Heart left ventricle (tissue), 16 donors: ENCODE measurements around the gene BUB3. TPM values are rescaled to one million over a fixed set of nuclear protein-coding genes. Genes with fewer than 3 reads are reported as not detected.

Experiments used
- ATAC-seq, 4 donors: fragments of 200-7000 bp; cut with Tn5 transposase; one replicate each; pipeline ENCODE4 v1.9.1; 2020 to 2022; ENCODE audit warnings: moderate library complexity in 4 of 4, mild to moderate bottlenecking in 3 of 4, moderate number of reproducible peaks in 1 of 4
- DNase-seq, 5 donors: peaks; one replicate each; pipeline ENCODE4 v3.0.0-alpha.2; 2020
- H3K27ac ChIP-seq, 12 donors: fragments of 200-600 bp; sonication (generic) in 4 of 12; one replicate each; pipeline versions ENCODE4 v1.5.0 to v1.8.0; 2016 to 2022; ENCODE audit warnings: mild to moderate bottlenecking in 2 of 12
- H3K27me3 ChIP-seq, 9 donors: fragments of 200-600 bp; sonication (generic) in 2 of 9; one replicate each; pipeline versions ENCODE4 v1.5.1 to v1.8.0; 2016 to 2022; ENCODE audit warnings: mild to moderate bottlenecking in 3 of 9
- H3K36me3 ChIP-seq, 9 donors: fragments of 200-600 bp; sonication (generic) in 2 of 9; one replicate each; pipeline versions ENCODE4 v1.5.0 to v1.8.0; 2018 to 2022; ENCODE audit warnings: mild to moderate bottlenecking in 2 of 9
- H3K4me1 ChIP-seq, 12 donors: fragments of 200-600 bp; sonication (generic) in 4 of 12; one replicate each; pipeline versions ENCODE4 v1.5.0 to v1.8.0; 2016 to 2022; ENCODE audit warnings: mild to moderate bottlenecking in 3 of 12
- H3K4me3 ChIP-seq, 12 donors: fragments of 200-600 bp; sonication (generic) in 4 of 12; one replicate each; pipeline versions ENCODE4 v1.5.0 to v1.8.0; 2017 to 2022; ENCODE audit warnings: mild to moderate bottlenecking in 9 of 12, moderate library complexity in 4 of 12
- H3K9me3 ChIP-seq, 12 donors: fragments of 200-600 bp; sonication (generic) in 4 of 12; one replicate each; pipeline versions ENCODE4 v1.5.0 to v1.8.0; 2016 to 2022; ENCODE audit warnings: mild to moderate bottlenecking in 1 of 12
- POLR2A ChIP-seq, 2 donors: fragments of 450-650 bp; IDR thresholded peaks; one replicate each; pipeline ENCODE4 v1.6.1; 2017; ENCODE audit warnings: antibody characterized with exemption in 2 of 2, mild to moderate bottlenecking in 2 of 2, moderate library complexity in 2 of 2
- WGBS, 4 donors: extraction: QIAGEN DNeasy Blood & Tissue Kit in 2 of 4; methylation state at CpG; one replicate each; pipeline versions ENCODE4 v1.1.5 to v1.1.7; 2013 to 2018; 5-methylcytosine and 5-hydroxymethylcytosine counted together
- intact Hi-C, 10 donors: fragments of 100-400 bp; cut with DNase I; formaldehyde crosslinking; loops; one replicate each; pipeline versions ENCODE4 v1.11.1 to v1.14.2; 2022
- polyA plus RNA-seq, 2 donors: library from polyadenylated mRNA; stranded (reverse); fragments of 200-250 nt; gene quantifications; one replicate each; pipeline ENCODE4 v1.2.3, GENCODE V29; 2013
- total RNA-seq, 9 donors: library from RNA; depleted of rRNA in 2 of 9; stranded (reverse); fragments of >200 nt in 2 of 9; fragmentation: NEBNext Ultra II Directional in 3 of 9; extraction: Animal tissue kit (Norgen Biotek cat#: 25700) in 3 of 9; gene quantifications; one replicate each; pipeline versions ENCODE4 v1.1.0 to v1.2.4, GENCODE V29; 2016 to 2023
- TF ChIP-seq, protein P1 (sequence below), 12 donors: fragments of 200-600 bp; sonication (generic) in 4 of 12; IDR thresholded peaks; one replicate each; pipeline versions ENCODE4 v1.5.0 to v1.8.0; 2018 to 2022; ENCODE audit warnings: antibody characterized with exemption in 12 of 12, mild to moderate bottlenecking in 5 of 12
- donor health status: ischemic (EF 13 %, LVEDD 7.1; RV severe dilation, severe dysfunction).
- donor health status: healthy with polysubstance abuse.
- donor health status: DM: no; HTN: yes; CAD: no.
- donor health status: DM: no; HTN: no; CAD: no.
- donor health status: ischemic (EF 25% LVEDD 6.9; RV normal size, moderate dysfunction).
- donor health status: ischemic (EF 25% LVEDD 5.7; RV mildly dilated, moderate dysfunction).
- donor health status: healthy.
- donor health status: DM: yes; HTN: yes; CAD: no.
- donor health status: ischemic (EF 35%, LVEDD 5.7; RV mildly dilated, moderate dysfunction).
- donor health status: nonischemic (EF 11% LVEDD 7.7; RV severe dilation, severe dysfunction).
- donor health status: DM: yes; HTN: yes; CAD: no.
- donor health status: PGD.
- donor health status: ischemic (EF 29% LVEDD 5.4; RV normal size, mild dysfunction).
- donor health status: nonischemic (EF 23%, LVEDD 6.1; RV moderate dilation, normal function).

BUB3 gene
- total and polyA plus RNA-seq, 11 donors = 15.1 to 62.4 (median 38.7) TPM

DNA sequence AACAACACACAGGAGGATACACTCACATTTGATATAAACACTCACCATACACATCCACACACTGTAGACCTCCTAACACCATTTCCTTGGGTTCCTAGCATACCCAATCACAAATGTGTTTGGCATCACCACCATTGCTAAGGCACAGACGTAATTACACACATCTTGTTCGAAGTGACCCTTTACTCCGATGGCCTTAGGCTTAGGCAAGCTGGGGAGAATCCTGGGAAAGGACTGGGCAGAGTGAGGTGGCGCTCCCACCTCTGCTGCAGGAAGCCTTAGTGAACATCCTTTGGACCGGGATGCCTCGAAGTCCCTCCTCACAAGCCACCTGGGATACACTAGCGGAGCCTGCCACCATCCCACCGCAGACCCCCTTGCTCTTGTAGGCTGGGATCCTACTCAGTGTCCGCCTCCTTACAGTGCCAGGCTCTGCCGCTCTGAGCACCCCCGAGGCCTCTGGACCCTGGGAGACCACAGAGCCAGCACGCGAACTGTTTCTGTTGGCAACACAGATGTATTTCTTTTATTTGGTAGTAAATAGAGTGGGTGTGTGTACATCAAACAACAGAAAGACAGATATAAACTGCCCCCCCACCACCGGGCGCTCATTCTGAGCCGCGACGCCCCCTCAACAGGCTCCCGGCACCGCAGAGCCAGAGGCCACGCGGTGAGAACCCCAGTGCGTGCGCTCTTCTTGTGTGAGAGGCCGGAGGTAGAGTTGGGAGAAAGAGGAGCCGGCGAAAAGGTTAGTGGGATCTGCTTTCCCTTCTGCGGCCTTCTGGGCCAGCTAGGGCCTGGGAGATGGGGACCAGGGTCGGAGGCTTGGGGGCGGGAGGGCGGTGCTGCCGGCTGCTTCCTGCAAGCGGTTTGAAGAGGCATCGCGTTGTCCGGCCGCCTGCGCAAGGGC is 12.2 kb upstream of the BUB3 start:
- Histone ChIP-seq H3K4me1 (peaks cover 0 to 39% (median 15%) of the 10 kb centered on the region in 12 donors), H3K4me3 (peak overlapping the region in 2 of 12 donors; percentile 8 to 10), H3K27ac (no peak overlapping the region), H3K36me3 (no peaks in the 10 kb centered on the region), H3K27me3 (peaks cover 83 to 100% (median 100%) of the 10 kb centered on the region in 9 donors), H3K9me3 (no peaks in the 10 kb centered on the region)
- WGBS, 4 donors = 5 to 10% (median 6%) methylated on average over 13 to 38 of the region's 38 CpGs
- TF ChIP-seq, protein P1, sequence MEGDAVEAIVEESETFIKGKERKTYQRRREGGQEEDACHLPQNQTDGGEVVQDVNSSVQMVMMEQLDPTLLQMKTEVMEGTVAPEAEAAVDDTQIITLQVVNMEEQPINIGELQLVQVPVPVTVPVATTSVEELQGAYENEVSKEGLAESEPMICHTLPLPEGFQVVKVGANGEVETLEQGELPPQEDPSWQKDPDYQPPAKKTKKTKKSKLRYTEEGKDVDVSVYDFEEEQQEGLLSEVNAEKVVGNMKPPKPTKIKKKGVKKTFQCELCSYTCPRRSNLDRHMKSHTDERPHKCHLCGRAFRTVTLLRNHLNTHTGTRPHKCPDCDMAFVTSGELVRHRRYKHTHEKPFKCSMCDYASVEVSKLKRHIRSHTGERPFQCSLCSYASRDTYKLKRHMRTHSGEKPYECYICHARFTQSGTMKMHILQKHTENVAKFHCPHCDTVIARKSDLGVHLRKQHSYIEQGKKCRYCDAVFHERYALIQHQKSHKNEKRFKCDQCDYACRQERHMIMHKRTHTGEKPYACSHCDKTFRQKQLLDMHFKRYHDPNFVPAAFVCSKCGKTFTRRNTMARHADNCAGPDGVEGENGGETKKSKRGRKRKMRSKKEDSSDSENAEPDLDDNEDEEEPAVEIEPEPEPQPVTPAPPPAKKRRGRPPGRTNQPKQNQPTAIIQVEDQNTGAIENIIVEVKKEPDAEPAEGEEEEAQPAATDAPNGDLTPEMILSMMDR (IDR thresholded peaks at IDR 0.05) = no peak
- TF ChIP-seq POLR2A (IDR thresholded peaks at IDR 0.05) = no peak
- intact Hi-C loops = no loop called here
- ATAC-seq (no peak), DNase-seq (no peak)

DNA sequence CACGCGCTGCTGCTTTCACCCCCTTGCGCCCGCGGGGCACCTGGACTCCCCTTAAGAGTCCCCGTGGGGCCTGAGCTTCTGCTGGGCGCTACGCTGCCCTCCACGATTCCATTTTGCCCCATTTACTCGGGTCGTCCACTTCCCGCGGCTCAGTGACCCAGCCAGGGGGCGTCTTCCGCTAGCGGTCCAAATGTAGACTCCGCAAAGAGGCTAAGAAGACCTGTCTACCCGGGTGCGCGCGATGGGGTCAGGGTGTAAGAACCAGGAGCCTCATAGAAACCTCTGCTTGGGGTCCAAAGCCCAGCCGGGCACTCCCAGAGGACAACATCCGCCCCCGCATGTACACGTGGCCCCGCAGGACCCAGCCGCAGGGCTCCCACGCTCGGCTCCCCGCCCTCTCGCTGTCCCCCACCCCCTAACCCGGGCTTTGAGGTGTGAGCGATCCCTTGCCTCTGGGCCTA is 11.5 kb upstream of the BUB3 start:
- Histone ChIP-seq H3K27me3 (peaks cover 83 to 100% (median 100%) of the 10 kb centered on the region in 9 donors), H3K4me1 (peaks cover 0 to 35% (median 9%) of the 10 kb centered on the region in 12 donors), H3K4me3 (peak overlapping the region in 2 of 12 donors; percentile 8 to 10), H3K27ac (no peak overlapping the region), H3K36me3 (no peaks in the 10 kb centered on the region), H3K9me3 (no peaks in the 10 kb centered on the region)
- TF ChIP-seq, protein P1 (IDR thresholded peaks at IDR 0.05) = no peak
- no peak for TF ChIP-seq POLR2A (IDR thresholded peaks at IDR 0.05)
- no peak for DNase-seq
- ATAC-seq = no peak
- intact Hi-C loops = no loop called here
- WGBS, 4 donors = 2 to 3% (median 3%) methylated on average over 22 to 33 of the region's 33 CpGs

DNA sequence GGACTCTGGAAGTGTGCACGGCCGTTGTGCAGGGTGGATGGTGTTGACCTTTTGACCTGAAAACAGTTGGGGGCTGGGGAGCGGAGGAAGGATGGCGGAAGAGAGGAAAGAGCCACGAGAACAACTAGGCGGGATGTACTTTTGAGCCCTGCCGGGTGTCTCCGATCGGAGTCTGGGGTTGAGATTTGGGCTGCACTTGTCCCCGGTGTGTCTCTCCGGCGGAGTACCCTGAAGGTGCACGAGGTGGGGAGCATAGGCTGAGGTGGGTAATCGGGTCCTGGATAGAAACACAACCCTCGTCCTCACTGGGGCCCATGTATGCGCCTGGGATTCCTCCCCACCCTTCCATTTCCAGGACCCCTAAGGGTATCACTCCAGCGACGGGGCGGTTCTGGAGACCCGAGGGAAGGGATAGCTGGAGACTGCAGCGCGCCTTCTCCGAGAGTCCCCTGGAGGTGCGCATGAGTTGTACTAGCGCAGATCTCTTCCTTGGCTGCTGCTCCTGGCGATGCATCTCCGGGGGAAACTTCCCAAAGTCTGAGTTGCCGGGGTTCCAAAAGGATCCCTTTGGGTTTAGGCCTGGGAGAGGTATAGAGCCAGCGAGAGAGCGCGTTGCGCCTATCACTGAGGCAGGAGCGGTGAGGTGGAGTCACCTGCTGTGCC is 10.9 kb upstream of the BUB3 start:
- Histone ChIP-seq H3K4me1 (peaks cover 0 to 40% (median 11%) of the 10 kb centered on the region in 12 donors), H3K4me3 (no peak overlapping the region), H3K27me3 (peaks cover 84 to 100% (median 100%) of the 10 kb centered on the region in 9 donors), H3K9me3 (no peaks in the 10 kb centered on the region), H3K27ac (no peak overlapping the region), H3K36me3 (no peaks in the 10 kb centered on the region)
- TF ChIP-seq, protein P1 (IDR thresholded peaks at IDR 0.05) = no peak
- TF ChIP-seq POLR2A (IDR thresholded peaks at IDR 0.05) = no peak
- ATAC-seq (no peak), DNase-seq (no peak)
- 1 to 4% (median 4%) methylated on average over 16 to 33 of the region's 33 CpGs for WGBS, 4 donors
- intact Hi-C loops = no loop called here

DNA sequence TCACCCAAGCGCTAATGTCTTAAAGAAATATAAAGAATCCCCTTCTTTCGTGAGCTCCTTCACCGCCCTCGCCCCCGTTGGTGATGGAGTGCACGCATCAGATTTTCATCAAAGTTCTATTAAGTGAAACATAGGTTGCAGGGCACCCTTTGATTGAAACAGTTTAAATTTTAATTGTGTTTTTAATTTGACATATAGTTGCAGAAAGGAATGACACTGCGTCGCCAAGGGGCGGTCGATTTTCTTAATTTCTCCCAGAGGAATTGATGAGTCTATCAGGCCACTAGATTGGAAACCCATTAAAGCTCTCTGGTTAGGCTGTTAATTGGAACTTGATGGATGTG is 10.4 kb upstream of the BUB3 start:
- 6 to 12% (median 7%) methylated on average over 10 of the region's 10 CpGs for WGBS, 4 donors
- H3K9me3 ChIP-seq = no peaks in the 10 kb centered on the region
- ATAC-seq (no peak), DNase-seq (no peak)
- TF ChIP-seq, protein P1 (IDR thresholded peaks at IDR 0.05) = no peak
- TF ChIP-seq POLR2A (IDR thresholded peaks at IDR 0.05) = no peak
- H3K4me1 ChIP-seq = peaks cover 0 to 45% (median 14%) of the 10 kb centered on the region in 12 donors
- no peak overlapping the region for H3K27ac ChIP-seq
- peaks cover 83 to 100% (median 100%) of the 10 kb centered on the region in 9 donors for H3K27me3 ChIP-seq
- H3K36me3 ChIP-seq = no peaks in the 10 kb centered on the region
- no peak overlapping the region for H3K4me3 ChIP-seq
- intact Hi-C loops = no loop called here
